GM10248 (cell line): ENCODE data around the gene SH3RF3.

ENCODE experiments used
- CTCF ChIA-PET: fragments of 300-600 bp; sonication (Branson Sonifier 250); formaldehyde crosslinking; extraction: SDS; loops from one replicate; lab custom pipeline; 2021; ENCODE audit warnings: antibody characterized with exemption; lab: Yijun Ruan, JAX
- POLR2A ChIA-PET: fragments of 350-650 bp; sonication (Branson Sonifier 250); formaldehyde crosslinking; extraction: SDS; loops from one replicate; lab custom pipeline; 2020; ENCODE audit warnings: antibody characterized with exemption; lab: Yijun Ruan, JAX
- DNase-seq: peaks from one replicate; pipeline ENCODE4 v3.0.0; 2012; ENCODE audit errors: extremely low spot score
- CTCF ChIP-seq: IDR thresholded peaks from 2 replicates; pipeline ENCODE4 v1.5.1; 2012; ENCODE audit warnings: mild to moderate bottlenecking, low read depth; ENCODE audit errors: extremely low read depth, missing control alignments, control extremely low read depth

SH3RF3 gene

GRCh38 chr2:109173311-109174171, 44.5 kb downstream of the SH3RF3 start:
- ChIA-PET CTCF (interaction anchor here (0.5 to 1.5 kb wide), 2 partner anchors 318 to 537 kb away, joined by 3 read pairs; no protein-coding TSS in a partner anchor), POLR2A (no interaction called here)
- DNase-seq, result no peak
- TF ChIP-seq CTCF, result no peak

GRCh38 chr2:109174214-109174613, 45.2 kb downstream of the SH3RF3 start:
- no peak for TF ChIP-seq CTCF
- POLR2A ChIA-PET, result no interaction called here
- CTCF ChIA-PET, result interaction anchor here (1.5 kb wide), 1 partner anchor 538 kb away, joined by 3 read pairs; no protein-coding TSS in a partner anchor
- DNase-seq, result no peak

- DNase-seq, result no peak
- ChIA-PET CTCF (interaction anchor here (0.7 kb wide), 1 partner anchor 8 kb away, joined by 3 read pairs; no protein-coding TSS in a partner anchor), POLR2A (no interaction called here)
Measured at GRCh38 chr2:109174626-109175349, 45.8 kb downstream of the SH3RF3 start.

GRCh38 chr2:109175350-109175678, 46.3 kb downstream of the SH3RF3 start:
- CTCF ChIA-PET, result interaction anchor here (0.7 kb wide), 1 partner anchor 9 kb away, joined by 3 read pairs; no protein-coding TSS in a partner anchor
- TF ChIP-seq CTCF, result no peak
- POLR2A ChIA-PET, result no interaction called here
- DNase-seq, result no peak

More at GRCh38 chr2:109174626-109175349, 45.8 kb downstream of the SH3RF3 start:
- TF ChIP-seq CTCF, result no peak

- DNase-seq, result no peak
- CTCF ChIA-PET, result no interaction called here
- no peak for TF ChIP-seq CTCF
- POLR2A ChIA-PET, result no interaction called here
Measured at GRCh38 chr2:109176928-109177327, 47.9 kb downstream of the SH3RF3 start.

GRCh38 chr2:109177635-109178034, 48.6 kb downstream of the SH3RF3 start:
- no peak for TF ChIP-seq CTCF
- POLR2A ChIA-PET, result no interaction called here
- DNase-seq, result no peak
- CTCF ChIA-PET, result no interaction called here
